OCI-M2 (cell line): ENCODE data around the gene PHLPP1.

Experiments used
- DNase-seq: peaks from one replicate; lab custom pipeline; 2025; ENCODE audit not compliant: unreplicated experiment; lab: John Stamatoyannopoulos, UW

The PHLPP1 gene

DNA sequence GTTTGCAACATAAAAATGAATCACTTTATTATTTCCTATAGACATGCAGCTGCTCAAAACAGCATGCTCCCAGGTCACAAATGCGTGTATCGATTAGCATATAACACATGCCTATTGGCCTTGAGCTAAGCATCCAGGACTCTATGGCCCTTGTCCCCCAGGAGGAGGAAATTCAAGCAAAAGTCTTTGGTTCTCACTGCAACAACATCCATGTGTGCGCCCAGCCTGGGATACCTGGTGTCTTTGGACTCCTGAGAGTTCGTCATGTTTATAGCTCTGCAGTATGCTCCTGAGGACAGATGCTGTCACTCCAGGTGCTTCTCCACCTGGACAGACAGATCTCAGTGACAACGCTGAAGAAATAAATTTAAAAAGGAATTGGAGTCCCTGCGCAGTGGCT is 284.6 kb downstream of the PHLPP1 start:
- DNase-seq, result no peak

DNA sequence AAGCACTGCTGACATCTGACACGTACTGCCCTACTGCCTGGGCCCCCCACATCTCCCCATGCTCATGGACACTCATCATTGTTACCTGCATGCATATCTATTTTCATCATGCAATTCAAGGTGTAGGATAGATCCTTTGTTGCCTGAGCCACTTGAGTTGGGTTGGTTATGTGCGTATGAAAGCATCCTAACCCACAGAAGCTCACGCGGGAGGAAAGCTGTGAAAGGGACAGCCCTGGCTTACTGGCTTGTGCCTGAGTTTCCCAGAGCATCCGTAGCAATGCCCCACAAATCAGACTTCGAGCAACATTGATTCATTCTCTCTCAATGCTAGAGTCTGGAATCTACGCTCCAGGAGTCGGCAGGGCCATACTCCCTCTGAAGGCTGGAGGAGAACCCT is 285.5 kb downstream of the PHLPP1 start:
- DNase-seq, result no peak

DNA sequence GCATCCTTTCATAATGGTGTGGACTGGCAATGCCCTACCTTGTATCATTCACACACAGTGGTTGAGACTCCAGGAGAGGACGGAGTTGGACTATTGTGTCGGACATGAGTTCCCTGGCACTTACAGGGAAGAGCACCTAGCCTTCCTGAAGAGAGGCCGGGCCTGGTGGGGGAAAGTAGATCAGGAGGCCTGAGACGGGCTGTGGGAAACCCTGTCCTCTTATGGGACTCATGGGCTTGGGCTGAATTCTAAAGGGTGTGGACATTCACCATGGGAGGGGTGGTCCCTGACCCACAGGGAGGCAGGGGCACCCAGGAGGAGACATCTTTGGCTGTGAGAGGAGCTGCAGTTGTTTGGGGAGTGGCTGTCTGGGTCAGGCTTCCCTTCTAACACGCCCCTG is 286.5 kb downstream of the PHLPP1 start:
- no peak for DNase-seq

DNA sequence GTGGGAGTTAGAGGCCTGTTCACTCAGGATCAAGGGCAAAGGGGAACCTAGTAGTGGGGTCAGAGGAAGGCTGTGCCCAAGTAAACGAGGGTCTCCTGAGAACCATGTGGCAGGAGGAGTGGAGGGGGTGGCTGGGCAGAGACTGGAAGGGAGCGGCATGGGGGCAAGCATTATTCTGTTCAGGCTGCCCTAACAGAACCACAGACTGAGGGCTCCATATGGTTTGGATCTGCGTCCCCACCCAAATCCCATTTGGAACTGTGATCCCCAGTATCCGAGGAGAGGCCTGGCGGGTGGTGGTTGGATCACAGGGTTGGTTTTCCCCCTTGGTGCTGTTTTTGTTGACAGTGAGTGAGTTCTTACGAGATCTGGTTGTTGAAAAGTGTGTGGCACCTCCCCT is 287.0 kb downstream of the PHLPP1 start:
- DNase-seq, result no peak

DNA sequence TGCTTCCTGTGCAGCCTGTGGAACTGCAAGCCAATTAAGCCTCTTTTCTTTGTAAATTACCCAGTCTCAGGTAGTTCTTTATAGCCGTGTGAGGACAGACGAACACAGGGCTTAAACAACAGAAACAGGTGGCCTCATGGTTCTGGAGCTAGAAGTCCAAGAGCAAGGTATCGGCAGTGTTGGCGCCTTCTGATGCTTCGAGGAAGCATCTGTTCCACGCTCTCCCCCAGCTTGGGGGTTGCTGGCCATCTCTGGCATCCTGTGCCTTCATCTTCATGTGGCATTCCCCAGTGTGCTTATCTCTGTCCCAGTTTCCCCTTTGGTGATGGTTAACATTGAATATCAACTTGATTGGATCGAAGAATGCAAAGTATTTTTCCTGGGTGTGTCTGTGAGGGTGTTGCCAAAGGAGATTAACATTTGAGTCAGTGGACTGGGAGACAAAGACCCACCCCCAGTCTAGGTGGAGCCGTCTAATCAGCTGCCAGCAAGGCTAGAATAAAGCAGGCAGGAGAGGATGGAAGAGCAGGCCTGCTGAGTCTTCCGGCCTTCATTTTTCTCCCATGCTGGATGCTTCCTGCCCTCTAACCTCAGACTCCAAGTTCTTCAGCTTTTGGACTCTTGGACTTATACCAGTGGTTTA is 287.6 kb downstream of the PHLPP1 start:
- no peak for DNase-seq

DNA sequence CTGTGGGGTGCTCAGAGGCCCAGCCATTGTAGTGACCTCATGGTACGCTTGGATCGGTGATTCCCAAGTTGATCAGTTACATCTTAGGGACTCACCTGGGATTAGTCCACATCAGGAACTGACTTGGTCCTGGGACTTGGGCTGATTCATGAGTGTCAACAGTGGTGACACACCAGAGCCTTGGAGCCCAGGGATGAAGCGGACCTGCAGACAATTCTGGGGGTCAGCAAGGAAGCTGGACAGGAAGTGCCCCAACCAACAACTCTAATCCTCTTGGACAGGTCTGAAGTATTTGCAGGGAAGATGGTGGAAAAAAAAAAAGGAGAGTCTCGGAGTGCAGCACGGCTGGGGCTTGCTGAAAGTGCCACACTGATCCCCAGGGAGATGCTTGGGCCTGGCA is 288.6 kb downstream of the PHLPP1 start:
- no peak for DNase-seq

DNA sequence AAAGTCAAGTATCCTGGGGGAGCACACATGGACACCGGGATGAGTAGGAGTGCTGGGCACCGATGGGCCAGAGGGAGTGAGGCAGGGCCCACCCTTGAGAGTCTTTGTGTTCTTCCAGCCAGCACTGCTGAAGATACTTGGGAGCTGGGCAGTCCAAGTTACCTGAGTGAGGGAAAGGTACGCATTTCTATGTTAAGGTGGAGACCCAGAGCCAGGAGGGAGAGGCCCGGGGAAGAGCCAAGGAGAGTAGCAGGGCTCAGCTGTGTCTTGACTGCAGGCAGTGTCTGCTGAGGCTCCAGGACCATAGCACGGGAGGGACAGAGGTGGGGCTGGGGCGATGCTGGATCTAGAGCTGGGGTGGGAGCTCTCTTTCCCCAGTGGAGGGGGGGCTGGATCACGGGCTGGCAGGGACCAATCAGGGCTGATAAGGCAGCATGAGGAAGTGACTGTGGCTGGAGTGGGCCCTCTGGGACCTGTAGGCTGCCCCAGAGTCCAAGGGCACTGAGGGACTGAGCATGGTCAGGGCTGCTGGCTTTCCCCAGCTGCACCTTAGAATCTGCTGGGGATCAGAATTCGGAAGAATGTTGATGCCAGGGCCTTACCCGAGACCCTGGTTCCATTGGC is 289.2 kb downstream of the PHLPP1 start:
- DNase-seq, result no peak

DNA sequence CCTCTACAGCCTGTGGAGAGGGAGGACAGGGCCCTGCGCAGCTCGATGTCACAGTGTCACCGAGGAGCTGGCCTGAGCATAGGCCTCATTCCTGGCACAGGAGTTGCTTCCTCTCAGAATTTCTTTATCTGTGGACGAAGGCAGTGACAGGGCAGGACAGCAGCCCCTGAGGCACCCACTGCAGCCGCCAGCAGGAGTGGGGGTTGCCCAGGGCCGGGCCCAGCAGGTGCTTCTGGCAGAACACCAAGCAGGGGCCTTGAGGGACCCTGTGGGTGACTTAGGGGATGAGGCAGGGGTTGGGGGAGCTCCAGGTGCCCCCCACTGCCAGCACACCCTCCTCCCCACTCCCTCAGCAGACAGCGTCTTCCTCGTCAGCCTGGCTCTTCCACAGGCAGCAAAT is 290.0 kb downstream of the PHLPP1 start:
- DNase-seq, result no peak

DNA sequence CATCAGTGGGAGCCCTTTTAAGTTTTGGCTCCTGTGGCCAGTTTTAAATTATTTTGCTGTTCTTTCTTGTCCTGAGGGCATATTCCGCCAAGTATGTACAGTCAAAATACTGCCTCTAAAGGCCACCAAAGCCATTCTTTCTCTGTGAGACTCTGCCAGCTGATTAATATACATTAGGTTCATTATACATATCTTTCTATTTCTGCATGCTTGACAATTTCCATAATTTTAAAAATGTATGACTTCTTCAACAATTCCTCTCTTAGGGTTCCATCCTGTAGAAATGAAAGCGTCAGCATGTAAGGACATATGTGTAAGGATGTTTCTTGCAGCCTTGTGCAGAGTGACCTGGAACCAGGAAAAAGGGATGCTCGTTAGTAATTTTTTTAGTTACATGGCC is 291.9 kb downstream of the PHLPP1 start:
- DNase-seq, result no peak

DNA sequence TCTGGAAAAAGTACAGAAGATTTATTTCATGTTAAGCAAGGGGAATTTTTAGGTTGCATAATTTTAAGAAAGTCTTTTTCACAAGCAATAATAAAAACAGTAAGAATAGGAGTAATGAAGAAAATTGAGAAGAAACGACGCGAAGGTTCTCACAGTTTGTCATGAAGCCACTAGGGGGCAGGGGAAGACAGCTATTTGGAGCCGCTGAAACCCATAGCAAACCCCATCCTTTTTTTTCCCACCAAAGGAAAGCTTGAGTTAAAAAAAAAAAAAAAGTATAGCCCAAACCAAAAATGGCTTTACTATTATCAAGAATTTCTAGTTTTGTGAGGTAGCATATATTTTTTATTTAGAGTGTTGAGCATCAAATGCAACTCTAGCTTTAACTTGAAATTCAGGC is 300.9 kb downstream of the PHLPP1 start:
- peak; percentile 1 for DNase-seq

DNA sequence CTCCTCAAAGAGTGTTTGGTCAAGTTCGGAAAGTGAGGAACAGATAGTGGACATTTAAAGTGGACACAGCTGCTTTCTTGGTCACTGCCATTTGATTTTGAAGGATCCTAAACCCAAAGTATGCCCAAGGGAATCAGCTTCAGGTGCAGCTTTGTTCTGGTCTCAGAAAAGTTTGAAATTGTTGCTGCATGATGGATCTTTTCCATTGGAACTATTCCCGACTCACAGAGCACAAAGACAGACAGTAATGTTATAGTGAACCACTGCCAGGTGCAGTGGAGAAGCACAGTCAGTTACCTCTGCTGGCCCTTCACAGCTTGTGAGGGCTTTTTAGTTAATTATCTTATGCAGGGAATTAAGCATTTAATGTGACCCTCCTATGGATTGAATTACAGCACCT is 301.7 kb downstream of the PHLPP1 start:
- DNase-seq, result no peak

DNA sequence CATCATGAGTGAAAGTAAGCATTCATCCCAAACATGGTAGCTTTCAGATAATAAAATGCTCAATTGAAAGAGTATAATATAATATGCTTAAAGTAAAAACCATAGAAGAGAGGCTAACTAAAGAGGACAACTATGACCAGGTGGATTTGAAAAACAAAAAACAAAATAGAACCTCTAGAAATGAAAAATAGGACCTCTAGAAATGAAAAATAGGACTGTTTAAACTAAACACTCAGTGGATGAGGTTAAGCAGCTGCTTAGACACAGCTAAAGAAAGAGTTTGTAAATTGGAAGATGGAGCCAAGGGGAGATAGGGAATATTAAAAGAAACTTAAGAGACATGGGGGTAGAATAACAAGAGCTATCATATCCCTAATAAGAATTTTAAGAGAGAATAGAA is 302.6 kb downstream of the PHLPP1 start:
- no peak for DNase-seq

DNA sequence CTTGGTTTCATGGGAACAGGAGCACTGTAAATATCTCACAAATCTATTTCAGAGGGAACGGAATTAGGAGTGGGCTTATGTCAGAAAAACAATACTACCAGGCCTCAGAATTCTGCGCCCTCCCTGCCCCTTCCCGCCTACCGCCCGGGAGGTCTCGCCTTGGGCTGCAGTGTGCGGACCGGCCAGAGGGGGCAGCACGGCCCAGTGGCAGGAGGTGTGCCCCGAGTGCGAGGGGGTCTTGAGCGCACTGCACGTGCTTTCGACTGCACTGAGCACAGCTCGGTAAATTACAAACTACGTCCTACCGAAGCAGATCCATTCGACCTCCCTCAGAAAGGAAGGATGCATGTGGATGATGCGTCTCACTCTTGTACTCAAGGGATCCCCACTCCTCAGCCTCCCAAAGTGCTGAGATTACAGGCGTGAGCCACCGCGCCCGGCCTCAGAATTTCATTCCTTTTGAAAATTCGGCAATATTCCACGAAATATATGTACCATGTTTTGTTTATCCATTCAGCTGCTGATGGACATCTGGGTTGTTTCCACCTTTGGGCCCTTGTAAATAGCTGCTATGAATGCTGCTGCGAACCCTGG is 307.2 kb downstream of the PHLPP1 start:
- DNase-seq, result no peak

DNA sequence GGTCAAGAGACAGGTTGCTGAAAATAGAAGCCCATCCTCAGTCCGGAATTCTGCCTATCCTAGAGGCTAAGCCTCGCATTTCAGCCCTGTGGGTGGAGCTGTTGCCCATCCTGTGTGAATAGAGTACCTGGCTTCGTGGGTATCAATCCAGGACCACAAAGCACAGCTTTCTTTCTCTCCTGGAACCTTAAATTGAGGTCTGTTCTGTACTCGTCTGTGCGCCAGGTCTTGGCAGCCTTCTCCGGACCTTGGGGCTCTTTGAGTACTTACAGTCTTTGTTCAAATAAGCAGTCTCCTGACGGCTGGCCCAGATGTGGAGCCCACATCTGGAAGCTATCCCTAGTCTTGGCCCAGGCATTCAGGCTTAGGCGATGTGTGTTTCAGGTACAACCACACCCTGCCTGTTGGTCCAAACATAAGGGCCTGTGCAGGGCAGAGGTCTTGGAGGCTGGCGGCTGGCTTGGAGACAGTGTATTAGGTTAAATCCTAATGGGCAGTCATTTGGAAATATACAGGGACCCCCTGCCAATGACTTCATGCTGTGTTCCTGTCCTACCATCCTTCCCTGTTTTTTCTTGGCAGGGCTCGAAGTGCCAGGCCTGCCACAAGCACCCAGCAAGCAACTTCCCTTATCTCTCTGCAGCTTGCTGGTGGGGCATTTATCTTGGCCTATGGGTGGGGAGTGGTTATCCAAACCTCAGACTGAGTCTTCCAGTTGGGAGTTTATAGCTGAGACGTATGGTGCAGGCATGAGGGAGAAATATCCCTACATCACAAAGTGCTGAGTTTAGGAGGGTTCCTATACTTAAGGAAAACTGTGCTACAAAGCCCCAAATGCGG is 310.1 kb downstream of the PHLPP1 start:
- no peak for DNase-seq

DNA sequence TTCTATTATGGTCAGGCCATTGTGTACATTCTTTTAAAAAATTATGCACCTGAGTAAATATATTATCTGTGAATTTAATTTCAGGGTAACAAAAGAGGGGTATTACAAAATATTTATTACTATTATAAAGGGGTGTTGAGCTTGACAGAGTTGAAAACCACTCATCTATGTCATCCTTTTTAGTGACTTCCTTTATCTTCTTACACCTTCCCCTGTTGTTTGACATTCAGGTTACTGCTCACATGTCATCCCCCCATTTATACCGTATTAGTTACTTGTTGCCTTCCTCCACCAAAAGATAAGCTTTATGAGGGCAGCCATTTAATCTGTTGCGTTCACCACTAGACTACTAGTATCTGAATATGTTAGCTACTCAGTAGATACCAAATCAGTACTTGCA is 313.0 kb downstream of the PHLPP1 start:
- no peak for DNase-seq
